Right hindlimb (tissue), 1 donor: ENCODE measurements around the gene SSBP3.
"Not testable (repeated sequence)": the region's sequence is repeated elsewhere in the genome, so short reads cannot be mapped to it uniquely, and the experiment has no call there.

ENCODE experiments used
- DNase-seq: peaks from one replicate; pipeline ENCODE4 v3.0.0-alpha.2; 2018

SSBP3 gene

DNA sequence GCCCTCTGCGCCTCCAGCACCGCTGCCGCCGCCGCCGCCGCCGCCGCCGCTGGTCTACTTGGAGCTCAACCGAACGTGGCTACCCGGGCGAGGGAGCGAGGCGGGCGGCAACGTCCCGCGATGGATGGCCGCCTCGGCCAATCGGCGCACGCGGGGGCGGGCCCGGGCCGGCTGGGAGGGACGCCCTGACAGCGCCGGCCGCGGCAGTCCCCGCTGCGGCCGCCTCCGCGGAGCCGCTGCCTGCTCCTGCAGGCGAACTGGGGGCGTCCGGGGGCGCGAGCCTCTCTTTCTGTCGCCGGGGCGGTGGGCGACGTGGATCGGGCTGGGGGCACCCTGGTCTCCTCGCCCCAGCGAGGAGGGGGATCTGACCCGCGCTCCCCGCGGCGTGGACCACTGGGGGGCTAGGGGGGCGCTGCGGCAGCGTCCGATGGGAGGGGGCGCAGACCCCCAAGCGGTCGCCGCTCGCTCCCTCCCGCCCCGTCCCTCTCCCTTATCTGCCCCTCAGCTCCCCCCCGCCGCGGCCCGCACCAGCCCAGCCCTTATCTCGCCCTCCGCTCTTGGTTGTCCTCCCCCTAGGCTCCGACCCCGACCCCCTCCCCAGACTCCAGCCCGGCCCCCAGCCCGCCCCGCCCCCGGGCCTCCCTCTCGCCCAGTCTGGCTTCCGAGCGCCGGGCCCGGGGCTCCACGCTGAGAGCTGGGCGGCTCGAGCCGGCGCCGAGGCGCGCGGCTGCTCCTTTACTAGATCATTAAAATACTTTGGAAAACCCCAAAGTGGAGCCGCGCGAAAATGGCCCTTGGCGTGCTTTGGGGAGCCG lies at the start of gene SSBP3:
Gene SSBP3 (minus strand): TSS at position 56 of the 815 bp plus-strand sequence.
- peak; percentile 97 for DNase-seq

DNA sequence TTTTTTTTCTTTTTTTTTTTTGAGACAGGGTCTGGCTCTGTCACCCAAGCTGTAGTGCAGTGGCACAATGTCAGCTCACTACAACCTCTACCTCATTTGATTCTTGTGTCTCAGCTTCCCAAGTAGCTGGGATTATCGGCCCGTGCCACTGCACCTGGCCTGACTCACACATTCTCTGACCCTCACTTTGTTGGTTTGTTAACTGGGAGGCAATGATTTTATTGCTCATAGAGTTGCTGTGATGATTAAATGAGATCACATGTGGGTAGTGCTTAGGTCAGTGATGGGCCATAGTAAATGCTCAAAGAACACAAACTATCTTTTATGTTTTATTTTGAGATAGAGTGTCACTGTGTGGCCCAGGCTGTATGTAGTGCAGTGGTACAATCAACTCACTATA lies 47.3 kb upstream of the SSBP3 start:
- DNase-seq: no peak

DNA sequence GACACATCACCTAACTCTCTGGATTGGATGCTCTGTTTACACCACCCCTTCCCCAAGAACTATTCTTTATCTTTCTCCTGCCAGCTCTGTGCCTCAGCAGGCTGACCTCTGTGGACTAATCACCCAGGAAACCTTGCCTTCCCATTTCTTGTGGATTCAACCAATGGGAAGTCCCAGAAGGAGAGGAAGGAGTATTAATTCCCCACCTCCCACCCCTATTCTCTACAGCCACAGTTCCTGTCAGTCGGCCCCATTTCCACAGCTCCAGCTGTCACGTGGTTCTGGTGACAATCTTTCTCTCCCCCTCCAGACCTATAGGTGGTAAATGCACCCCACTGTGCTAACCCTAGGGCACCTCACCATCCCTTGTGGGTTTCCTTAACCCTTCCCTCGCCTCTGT lies 46.8 kb upstream of the SSBP3 start:
- no peak for DNase-seq

- not testable (repeated sequence) for DNase-seq
Measured at GRCh38 chr1:54449431-54449830, 43.2 kb upstream of the SSBP3 start.

DNA sequence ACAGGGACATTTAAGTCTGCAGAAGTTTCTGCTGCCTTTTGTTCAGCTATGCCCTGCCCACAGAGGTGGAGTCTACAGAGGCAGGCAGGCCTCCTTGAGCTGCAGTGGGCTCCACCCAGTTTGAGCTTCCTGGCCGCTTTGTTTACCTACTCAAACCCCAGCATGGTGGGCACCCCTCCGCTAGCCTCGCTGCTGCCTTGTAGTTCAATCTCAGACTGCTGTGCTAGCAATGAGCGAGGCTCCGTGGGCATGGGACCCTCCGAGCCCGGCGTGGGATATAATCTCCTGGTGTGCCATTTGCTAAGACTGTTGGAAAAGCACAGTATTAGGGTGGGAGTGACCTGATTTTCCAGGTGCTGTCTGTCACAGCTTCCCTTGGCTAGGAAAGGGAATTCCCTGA lies 42.6 kb upstream of the SSBP3 start:
- not testable (repeated sequence) for DNase-seq

DNA sequence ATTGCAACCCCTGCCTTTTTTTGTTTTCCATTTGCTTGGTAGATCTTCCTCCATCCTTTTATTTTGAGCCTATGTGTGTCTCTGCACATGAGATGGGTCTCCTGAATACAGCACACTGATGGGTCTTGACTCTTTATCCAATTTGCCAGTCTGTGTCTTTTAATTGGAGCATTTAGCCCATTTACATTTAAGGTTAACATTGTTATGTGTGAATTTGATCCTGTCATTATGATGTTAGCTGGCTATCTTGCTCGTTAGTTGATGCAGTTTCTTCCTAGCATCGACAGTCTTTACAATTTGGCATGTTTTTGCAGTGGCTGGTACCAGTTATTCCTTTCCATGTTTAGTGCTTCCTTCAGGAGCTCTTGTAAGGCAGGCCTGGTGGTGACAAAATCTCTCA lies 40.9 kb upstream of the SSBP3 start:
- not testable (repeated sequence) for DNase-seq

DNA sequence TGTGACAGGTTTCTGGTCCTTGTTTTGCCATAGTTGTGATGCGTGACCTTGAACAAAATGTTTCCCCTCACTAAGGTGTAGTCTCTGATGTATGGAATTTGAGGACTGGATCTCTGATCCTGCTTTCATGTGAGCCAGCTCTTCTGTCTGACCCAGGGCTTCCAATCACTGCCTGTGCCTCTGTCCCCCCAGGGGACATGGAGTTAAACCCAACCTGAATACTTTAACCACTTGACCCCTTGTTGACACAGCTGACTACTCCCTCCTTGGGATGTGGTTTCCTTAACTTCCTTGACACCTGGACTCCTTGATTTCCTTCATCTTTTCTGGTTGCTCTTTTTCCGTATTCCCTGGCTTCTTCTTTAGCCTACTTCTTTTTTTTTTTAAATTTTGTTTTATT lies 36.0 kb upstream of the SSBP3 start:
- DNase-seq: no peak

DNA sequence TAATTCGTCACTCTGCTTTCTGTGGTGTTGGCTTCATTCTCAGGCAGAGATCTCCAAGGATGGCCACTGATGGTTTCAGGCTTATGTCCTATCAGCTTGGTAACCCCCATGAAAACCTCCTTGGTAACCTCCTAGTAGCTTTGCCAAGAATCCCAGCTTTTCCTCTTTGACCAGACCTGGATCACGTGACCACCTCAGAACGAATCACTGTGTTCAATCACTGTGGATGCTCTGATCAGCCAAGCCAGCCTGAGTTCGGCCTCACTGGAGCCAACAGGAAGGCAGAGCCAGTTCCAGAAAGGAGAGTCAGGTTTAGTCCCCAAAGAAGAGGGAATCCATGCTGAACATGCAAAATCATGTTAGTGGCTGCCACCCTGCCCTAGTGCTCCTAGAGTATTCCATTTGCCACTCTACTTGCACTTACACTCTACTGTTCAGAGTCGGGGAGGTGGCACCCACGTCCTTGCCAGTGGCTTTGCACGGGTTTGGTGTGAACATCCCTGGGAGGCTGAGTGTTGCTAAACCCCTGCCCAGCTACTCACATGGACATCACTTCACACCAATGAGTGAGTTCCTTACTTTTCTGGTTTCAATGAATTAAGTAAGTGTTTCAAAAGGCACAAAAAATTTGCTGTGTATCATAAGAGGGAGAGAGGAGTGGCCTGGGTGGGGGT lies 33.5 kb upstream of the SSBP3 start:
- no peak for DNase-seq

DNA sequence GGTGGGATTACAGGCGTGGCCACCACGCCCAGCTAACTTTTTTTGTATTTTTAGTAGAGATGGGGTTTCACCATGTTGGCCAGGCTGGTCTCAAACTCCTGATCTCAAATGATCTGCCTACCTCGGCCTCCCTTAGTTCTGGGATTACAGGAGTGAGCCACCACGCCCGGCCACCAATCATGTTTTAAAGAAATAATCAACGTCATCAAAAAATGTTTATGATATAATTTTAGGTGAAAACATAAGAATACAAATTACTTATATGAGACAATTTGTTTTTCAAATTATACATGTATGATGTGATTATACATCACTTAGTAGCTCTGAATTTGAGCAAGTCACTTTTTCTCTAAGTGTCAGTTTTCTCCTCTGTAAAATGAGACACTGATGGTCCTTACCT lies 31.6 kb upstream of the SSBP3 start:
- no peak for DNase-seq

- no peak for DNase-seq
Measured at GRCh38 chr1:54436826-54437225, 30.6 kb upstream of the SSBP3 start.

DNA sequence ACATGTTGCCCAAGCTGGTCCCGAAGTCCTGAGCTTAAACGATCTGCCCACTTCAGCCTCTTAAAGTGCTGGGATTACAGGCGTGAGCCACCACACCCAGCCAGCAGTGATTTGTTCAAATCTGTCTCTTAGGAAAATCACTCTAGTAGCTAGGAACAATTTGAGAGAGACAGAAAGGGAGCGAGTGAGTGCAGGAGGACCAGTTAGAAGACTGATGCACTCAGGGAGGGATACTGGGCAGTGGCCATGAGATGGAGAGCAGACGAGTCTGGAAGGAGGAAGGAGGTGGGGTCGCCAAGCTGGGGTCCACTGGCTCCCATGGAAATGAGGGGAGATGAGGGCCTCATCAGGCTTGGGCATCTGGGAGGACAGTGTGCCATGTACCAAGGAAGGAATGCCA lies 23.6 kb upstream of the SSBP3 start:
- no peak for DNase-seq

DNA sequence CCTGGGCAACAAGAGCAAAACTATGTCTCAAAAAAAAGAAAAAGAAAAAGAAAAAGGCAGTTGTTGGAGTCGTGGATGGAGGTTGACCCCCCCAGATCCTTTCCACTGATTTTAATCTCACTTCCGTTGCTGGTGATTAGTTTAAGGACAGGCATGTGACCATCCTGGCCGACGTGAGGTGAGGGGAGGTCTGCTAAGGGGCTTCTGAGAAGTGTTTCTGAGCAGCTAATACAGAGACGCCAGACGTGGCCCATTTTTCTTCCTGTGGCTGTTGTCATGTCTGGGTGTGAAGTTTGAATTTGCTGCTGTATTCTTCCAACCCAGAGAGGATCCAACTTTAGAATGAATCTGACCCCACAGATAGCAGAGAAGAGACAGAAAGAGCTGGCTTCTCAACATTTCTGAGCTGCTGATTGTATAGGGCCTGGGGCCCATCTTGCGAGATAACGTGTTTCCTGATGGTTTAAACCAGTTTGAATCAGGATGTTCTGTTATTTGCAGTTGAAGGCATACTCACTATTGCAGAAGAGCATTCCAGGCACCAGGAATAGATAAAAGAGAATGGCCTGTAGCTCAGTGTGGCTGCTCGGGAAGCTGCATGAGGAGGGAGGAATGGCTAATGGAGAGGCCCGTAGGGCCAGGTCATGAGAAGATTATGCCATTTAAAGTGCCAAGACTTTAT lies 22.8 kb upstream of the SSBP3 start:
- no peak for DNase-seq

DNA sequence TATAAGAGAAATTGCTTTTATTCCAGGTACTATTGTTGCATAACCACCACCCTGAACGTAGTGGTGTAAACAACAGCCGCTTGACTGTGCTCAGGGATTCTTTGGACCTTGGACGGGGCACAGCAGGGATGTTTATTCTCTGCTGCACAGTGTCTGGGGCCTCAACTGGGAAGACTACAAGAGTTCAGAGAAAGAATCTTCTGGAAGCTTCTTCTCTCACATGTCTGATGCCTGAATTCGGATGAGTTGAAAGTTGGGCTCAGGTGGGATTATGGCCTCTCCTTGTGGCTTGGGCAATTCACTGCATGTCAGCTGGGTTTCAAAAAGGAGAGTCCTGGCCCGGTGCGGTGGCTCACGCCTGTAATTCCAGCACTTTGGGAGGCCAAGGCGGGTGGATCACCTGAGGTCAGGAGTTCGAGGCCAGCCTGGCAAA lies 19.0 kb upstream of the SSBP3 start:
- DNase-seq: no peak

GRCh38 chr1:54424398-54424797 lies 18.2 kb upstream of the SSBP3 start:
- no peak for DNase-seq

GRCh38 chr1:54421101-54421504 lies 14.9 kb upstream of the SSBP3 start:
- DNase-seq: no peak

DNA sequence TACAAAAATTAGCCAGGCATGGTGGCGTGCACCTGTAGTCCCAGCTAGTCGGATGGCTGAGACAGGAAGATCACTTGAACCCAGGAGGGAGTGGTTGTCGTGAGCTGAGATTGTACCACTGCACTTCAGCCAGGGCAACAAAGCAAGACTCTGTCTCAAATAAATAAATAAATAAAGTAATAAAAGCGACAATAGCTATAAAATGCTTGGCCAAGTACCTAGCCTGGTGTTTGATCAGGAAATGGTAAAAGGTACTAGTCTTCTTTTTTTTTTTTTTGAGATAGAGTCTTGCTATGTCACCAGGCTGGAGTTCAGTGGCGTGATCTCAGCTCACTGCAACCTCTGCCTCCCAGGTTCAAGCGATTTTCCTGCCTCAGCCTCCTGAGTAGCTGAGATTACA lies 12.4 kb upstream of the SSBP3 start:
- not testable (repeated sequence) for DNase-seq

GRCh38 chr1:54417123-54417522 lies 10.9 kb upstream of the SSBP3 start:
- DNase-seq: no peak

GRCh38 chr1:54416435-54416834 lies 10.2 kb upstream of the SSBP3 start:
- DNase-seq: no peak

DNA sequence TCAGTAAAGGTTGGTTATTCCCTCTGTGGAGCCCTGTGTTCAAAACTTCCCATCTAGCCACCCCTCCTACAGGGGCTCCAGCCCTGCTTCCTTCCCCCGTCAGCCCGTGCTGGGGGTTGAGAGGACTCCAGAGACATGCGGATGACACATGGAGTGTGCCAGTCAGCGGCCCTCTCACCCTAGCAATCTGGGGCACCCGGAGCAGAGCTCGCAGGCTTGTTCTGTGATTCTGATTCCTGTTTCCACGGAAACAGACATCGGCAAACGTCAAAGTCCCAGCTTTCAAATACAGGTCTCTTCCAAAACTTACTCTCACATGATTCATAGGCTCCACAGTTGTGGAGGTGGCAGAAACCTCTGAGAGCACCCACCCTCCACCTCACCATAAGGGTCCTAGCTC lies 9.8 kb upstream of the SSBP3 start:
- no peak for DNase-seq

DNA sequence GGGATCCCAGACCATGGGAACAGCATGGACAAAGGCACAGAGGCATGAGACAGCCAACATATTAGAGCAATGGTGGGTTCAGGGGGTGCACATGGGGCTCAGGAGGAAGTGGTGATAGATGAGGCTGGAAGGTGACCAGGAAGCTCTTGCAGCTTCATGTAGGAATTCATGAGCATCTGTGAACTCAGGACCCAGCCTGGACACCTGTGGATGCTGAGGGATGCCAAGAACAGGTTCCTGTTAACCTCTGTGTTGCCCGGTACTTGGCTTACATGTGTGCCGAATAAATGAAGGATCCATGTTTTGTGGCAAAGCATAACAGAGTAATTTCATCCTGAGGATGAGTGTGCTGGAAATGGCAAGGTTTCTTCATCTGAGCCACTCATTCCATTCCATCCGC lies 9.3 kb upstream of the SSBP3 start:
- no peak for DNase-seq

DNA sequence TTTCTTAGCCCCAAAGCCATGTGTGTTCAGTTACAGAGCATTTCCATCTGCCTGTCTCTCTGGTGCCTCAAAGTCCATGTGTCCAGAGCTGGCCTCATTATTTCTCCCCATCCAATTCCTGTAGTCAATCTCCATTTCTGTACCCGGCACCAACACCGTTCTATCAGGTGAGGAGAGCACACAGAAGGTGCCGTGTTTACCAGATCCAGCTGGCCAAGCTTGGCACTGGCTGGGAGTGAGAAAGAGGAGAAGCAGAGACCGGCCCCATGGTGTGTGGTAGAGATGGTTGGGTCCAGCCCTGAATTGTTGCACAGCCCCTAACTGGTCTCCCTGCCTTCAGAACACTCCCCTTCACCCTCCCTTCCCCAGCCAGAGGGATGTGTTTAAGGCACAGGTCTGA lies 7.5 kb upstream of the SSBP3 start:
- no peak for DNase-seq

- peak; percentile 74 for DNase-seq
Measured at GRCh38 chr1:54413295-54413694, 7.1 kb upstream of the SSBP3 start.

DNA sequence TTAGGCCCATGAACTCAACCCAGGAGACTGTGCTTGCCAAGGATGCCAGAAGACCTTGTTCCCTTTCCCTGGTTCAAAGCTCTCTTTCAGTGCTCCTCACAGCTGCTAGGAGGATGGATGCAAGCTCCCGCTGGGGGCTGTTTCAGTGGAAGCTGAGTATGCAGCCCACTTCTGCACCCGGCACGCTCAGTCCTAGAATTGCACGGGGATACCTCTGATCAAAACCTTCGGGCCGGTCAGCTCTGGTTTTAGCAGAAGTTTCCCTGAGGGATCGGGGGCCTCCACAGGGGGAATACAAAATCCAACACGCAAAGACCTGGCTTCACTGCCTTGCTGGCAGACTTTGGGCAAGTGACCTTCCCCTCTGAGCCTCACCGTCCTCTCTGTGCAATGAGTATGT lies 4.2 kb upstream of the SSBP3 start:
- no peak for DNase-seq
